Ascending aorta (tissue), 2 donors: ENCODE results near the gene TMTC1. TPM values are rescaled to one million over a fixed set of nuclear protein-coding genes. Genes with fewer than 3 reads are reported as not detected.
A peak's percentile ranks its signal among the peaks of the same experiment; 100 is the strongest.

Experiments
- DNase-seq, 2 donors: peaks; one replicate each; pipeline ENCODE4 v3.0.0-alpha.2; 2019; ENCODE audit warnings: low spot score in 2 of 2
- H3K27ac ChIP-seq, 2 donors: fragments of 200-600 bp; sonication (generic); one replicate each; pipeline ENCODE4 v1.5.1; 2016 to 2017; ENCODE audit warnings: mild to moderate bottlenecking in 1 of 2
- H3K27me3 ChIP-seq: fragments of 200-600 bp; sonication (generic); one replicate; pipeline ENCODE4 v1.5.1; 2017
- H3K36me3 ChIP-seq, 2 donors: fragments of 200-600 bp; sonication (generic); one replicate each; pipeline ENCODE4 v1.5.1; 2016
- H3K4me1 ChIP-seq, 2 donors: fragments of 200-600 bp; sonication (generic); one replicate each; pipeline ENCODE4 v1.5.1; 2016 to 2017; ENCODE audit warnings: mild to moderate bottlenecking in 1 of 2
- H3K4me3 ChIP-seq, 2 donors: fragments of 200-600 bp; sonication (generic); one replicate each; pipeline ENCODE4 v1.5.1; 2016 to 2017; ENCODE audit warnings: mild to moderate bottlenecking in 1 of 2
- H3K9me3 ChIP-seq, 2 donors: fragments of 200-600 bp; sonication (generic); one replicate each; pipeline ENCODE4 v1.5.1; 2016
- intact Hi-C: fragments of 100-400 bp; cut with DNase I; formaldehyde crosslinking; loops from one replicate; pipeline ENCODE4 v1.15.1; 2023
- total RNA-seq: library from RNA; depleted of rRNA; stranded (reverse); fragments of >200 nt; gene quantifications from one replicate; pipeline ENCODE4 v1.1.0, GENCODE V29; 2016
- TF ChIP-seq, protein P1 (sequence below), 3 experiments: fragments of 200-600 bp in 2 of 3; fragments of 450-650 bp in 1 of 3; sonication (generic) in 2 of 3; IDR thresholded peaks; one replicate each; pipeline ENCODE4 v1.5.1; 2016 to 2019; ENCODE audit warnings: antibody characterized with exemption in 3 of 3, mild to moderate bottlenecking in 1 of 3, moderate library complexity in 1 of 3

The TMTC1 gene
- total RNA-seq, 1 donor from 2014 or later = 176 TPM

DNA sequence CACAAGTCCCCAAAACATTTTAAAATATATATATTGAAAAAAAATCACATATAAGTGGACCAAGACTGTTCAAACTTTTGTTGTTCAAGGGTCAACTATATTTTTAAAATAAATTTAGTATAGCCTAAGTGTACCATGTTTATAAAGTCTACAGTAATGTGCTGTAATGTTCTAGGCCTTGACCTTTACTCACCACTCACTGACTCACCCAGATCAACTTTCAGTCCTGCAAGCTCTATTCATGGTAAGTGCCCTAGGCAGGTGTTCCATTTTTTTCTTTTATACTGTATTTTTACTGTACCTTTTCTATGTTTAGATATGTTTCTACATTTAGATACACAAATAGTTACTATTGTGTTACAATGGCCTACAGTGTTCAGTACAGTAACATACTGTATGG, 23.4 kb upstream of the TMTC1 start:
- no peaks in the 10 kb centered on the region for H3K9me3 ChIP-seq
- TF ChIP-seq, protein P1, sequence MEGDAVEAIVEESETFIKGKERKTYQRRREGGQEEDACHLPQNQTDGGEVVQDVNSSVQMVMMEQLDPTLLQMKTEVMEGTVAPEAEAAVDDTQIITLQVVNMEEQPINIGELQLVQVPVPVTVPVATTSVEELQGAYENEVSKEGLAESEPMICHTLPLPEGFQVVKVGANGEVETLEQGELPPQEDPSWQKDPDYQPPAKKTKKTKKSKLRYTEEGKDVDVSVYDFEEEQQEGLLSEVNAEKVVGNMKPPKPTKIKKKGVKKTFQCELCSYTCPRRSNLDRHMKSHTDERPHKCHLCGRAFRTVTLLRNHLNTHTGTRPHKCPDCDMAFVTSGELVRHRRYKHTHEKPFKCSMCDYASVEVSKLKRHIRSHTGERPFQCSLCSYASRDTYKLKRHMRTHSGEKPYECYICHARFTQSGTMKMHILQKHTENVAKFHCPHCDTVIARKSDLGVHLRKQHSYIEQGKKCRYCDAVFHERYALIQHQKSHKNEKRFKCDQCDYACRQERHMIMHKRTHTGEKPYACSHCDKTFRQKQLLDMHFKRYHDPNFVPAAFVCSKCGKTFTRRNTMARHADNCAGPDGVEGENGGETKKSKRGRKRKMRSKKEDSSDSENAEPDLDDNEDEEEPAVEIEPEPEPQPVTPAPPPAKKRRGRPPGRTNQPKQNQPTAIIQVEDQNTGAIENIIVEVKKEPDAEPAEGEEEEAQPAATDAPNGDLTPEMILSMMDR (IDR thresholded peaks at IDR 0.05) = no peak
- H3K4me1 ChIP-seq = no peaks in the 10 kb centered on the region
- H3K27me3 ChIP-seq = no peaks in the 10 kb centered on the region
- H3K4me3 ChIP-seq = no peak overlapping the region
- no peak for DNase-seq
- H3K36me3 ChIP-seq = no peaks in the 10 kb centered on the region
- H3K27ac ChIP-seq = no peak overlapping the region
- intact Hi-C loops = no loop called here

DNA sequence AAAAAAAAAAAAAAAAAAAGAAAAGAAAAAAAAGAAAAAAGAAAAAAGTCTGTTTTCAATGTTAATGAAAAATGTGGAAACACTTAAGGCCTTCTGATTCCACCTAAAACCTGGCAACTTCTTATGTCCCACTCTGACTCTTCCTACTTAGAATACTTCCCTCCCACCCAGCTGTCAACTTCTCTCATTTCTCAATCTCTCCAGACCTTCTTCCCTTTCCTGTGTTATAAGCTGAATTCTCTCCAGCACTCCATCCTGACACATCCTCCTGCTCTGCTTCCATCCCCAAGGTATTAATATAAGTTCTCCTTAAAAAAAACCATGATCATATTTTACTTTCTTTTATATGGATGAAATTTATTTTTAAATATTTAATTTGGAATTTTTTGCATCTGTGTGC, 20.3 kb upstream of the TMTC1 start:
- H3K36me3 ChIP-seq = no peaks in the 10 kb centered on the region
- TF ChIP-seq, protein P1 (IDR thresholded peaks at IDR 0.05) = no peak
- no peaks in the 10 kb centered on the region for H3K4me1 ChIP-seq
- H3K4me3 ChIP-seq = no peak overlapping the region
- no peaks in the 10 kb centered on the region for H3K9me3 ChIP-seq
- H3K27ac ChIP-seq = no peak overlapping the region
- no peaks in the 10 kb centered on the region for H3K27me3 ChIP-seq
- intact Hi-C loops = no loop called here
- DNase-seq = no peak

DNA sequence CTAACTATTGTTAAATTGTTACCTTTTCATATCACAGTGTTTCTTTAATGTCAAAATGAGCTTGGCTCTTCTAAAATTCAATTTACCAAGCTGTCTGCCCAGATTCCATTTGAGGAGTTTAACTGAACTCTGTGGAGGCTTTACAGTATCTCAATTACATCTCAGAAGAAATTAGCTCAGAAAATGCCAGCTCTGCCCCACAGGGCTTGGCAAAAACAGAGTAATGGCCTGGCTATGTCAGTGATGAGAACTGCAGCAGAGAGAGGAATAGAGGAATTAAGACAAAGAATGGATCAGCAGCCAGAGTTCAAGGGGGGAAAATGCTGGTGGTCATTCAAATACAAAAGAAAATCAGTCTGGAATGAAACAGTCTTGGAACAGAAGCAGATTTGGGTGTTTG, 15.8 kb upstream of the TMTC1 start:
- TF ChIP-seq, protein P1 (IDR thresholded peaks at IDR 0.05) = no peak
- intact Hi-C loops = no loop called here

DNA sequence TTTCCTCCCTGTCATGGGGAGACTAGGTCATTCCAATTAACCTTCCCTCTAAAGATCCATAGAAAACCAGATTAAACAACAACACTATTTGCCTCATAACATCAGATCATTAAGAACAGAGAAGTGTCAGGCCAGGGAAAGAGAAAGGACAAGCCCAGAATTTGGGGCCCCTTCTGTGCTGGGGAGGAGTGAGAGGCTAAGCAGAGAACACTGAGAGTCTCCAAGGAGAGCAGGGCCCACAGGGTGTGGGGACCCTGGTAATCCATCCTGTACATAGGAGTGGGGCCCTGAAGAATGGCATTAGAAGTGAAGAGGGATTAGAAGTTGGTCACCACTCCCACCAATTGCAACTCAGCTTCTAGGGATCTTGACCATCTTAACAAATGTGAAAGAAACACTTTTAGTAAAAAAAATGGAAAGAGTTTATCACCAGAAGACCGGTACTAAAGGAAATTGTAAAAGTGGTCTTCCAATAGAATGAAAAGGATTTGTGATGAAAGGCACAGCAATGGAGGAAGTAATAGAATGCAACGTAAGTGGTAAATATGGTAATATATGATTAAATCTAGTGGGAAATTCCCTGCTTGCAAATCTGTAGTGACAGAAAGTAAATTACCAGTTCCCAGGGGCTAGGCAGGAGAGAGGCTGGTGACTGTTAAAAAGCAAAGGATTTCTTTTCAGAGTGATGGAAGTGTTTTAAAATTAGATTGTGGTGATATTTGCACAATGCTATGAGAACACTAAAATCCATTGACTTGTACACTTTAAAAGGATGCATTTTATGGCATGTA, 14.0 kb upstream of the TMTC1 start:
- intact Hi-C loops = no loop called here
- Histone ChIP-seq H3K4me1 (peaks cover 6 to 8% of the 10 kb centered on the region in 2 donors), H3K36me3 (no peaks in the 10 kb centered on the region), H3K27ac (peak overlapping the region; percentile 29 to 69), H3K4me3 (no peak overlapping the region), H3K9me3 (no peaks in the 10 kb centered on the region), H3K27me3 (no peaks in the 10 kb centered on the region)
- no peak for DNase-seq
- TF ChIP-seq, protein P1 (IDR thresholded peaks at IDR 0.05) = no peak

More for the DNA sequence above, 15.8 kb upstream of the TMTC1 start:
- Histone ChIP-seq H3K27me3 (no peaks in the 10 kb centered on the region), H3K4me3 (no peak overlapping the region), H3K9me3 (no peaks in the 10 kb centered on the region), H3K4me1 (peaks cover 6 to 8% of the 10 kb centered on the region in 2 donors), H3K27ac (no peak overlapping the region), H3K36me3 (no peaks in the 10 kb centered on the region)
- DNase-seq = no peak

DNA sequence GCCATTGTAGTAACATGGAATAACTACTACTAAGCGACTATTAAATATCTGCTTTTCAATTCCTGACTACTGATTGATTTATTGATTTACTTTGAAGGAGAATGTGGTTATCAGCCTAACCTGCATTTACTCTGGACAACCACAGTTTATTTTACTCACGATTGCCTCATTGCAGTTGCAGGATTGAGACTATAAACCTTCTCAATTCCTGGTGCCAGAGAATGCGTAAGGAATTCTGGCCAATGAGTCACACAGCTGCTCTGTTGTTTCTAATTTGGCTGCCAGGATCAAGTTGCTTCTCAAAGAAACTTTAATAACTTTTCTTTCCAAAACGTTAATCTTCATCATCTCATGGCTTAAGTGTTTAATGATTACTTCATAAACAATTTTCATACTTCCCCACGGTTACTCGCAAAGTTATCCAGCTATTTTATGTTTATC, 13.1 kb upstream of the TMTC1 start:
- Histone ChIP-seq H3K4me1 (peaks cover 6 to 8% of the 10 kb centered on the region in 2 donors), H3K9me3 (no peaks in the 10 kb centered on the region), H3K27ac (peak overlapping the region; percentile 50 to 69), H3K36me3 (no peaks in the 10 kb centered on the region), H3K4me3 (peak overlapping the region in 1 of 2 donors; percentile 9), H3K27me3 (no peaks in the 10 kb centered on the region)
- peak in 1 of 2 donors; percentile 69 for DNase-seq
- intact Hi-C loops = no loop called here
- TF ChIP-seq, protein P1 (IDR thresholded peaks at IDR 0.05) = peak in 1 of 3 experiments; percentile 17
